IMR-90 (cell line): ENCODE results near the gene ARV1.

Experiments used
- CEBPB ChIP-seq: IDR thresholded peaks from 2 replicates; pipeline ENCODE4 v1.6.1; 2012; ENCODE audit warnings: low read depth, low read length, improper control_type of control experiment
- MAFK ChIP-seq: IDR thresholded peaks from 2 replicates; pipeline ENCODE4 v1.6.1; 2012; ENCODE audit warnings: low read depth, low read length, improper control_type of control experiment
- MXI1 ChIP-seq: IDR thresholded peaks from 2 replicates; pipeline ENCODE4 v1.6.1; 2012; ENCODE audit warnings: low read depth, mild to moderate bottlenecking, low read length, moderate library complexity, borderline replicate concordance
- NFE2L2 ChIP-seq: fragments of 150-350 bp; IDR thresholded peaks from 2 replicates; pipeline ENCODE4 v1.6.1; 2016; ENCODE audit warnings: low read depth, mild to moderate bottlenecking, low read length
- POLR2A ChIP-seq: IDR thresholded peaks from 2 replicates; pipeline ENCODE4 v1.6.1; 2012; ENCODE audit warnings: mild to moderate bottlenecking, low read depth, low read length
- RAD21 ChIP-seq: IDR thresholded peaks from 2 replicates; pipeline ENCODE4 v1.6.1; 2012; ENCODE audit warnings: low read length, improper control_type of control experiment
- RCOR1 ChIP-seq: IDR thresholded peaks from 2 replicates; pipeline ENCODE4 v1.6.1; 2012; ENCODE audit warnings: mild to moderate bottlenecking, low read length, improper control_type of control experiment; ENCODE audit not compliant: insufficient replicate concordance
- RFX5 ChIP-seq: IDR thresholded peaks from 2 replicates; pipeline ENCODE4 v1.8.0; 2012; ENCODE audit warnings: low read depth, mild to moderate bottlenecking, low read length, moderate library complexity
- SMC3 ChIP-seq: fragments of 150-350 bp; IDR thresholded peaks from 2 replicates; pipeline ENCODE4 v1.6.1; 2016; ENCODE audit warnings: low read depth, mild to moderate bottlenecking, antibody characterized with exemption, low read length, moderate library complexity
- TF ChIP-seq, protein P1 (sequence below): conservative IDR thresholded peaks from 2 replicates; pipeline ENCODE4 v1.5.1; 2012; ENCODE audit warnings: mild to moderate bottlenecking, low read depth, low read length, improper control_type of control experiment
- TF ChIP-seq, protein P2 (sequence below): fragments of 150-350 bp; IDR thresholded peaks from 2 replicates; pipeline ENCODE4 v1.6.1; 2017; ENCODE audit warnings: mild to moderate bottlenecking, antibody characterized with exemption, low read length, low read depth

DNA sequence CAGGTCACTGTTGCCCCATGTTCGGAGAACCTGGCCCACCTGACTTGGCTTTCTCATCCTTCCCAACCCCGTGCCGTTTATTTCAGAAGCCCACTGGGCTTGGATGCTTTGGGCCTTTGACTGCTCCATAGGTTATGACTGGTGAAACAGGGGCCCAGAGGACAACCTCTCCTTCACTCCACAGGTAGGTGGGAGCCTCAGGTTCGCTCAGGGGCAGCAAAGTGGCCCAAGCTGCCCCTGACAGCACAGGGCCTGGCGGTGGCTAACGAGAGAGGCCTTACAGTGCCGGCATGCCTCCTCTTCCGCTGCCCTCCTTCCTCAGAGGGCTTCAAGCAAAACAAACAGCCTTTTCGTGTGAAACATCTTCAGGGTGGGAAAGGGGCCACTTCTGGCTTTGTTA, 44.3 kb downstream of the ARV1 start:
- TF ChIP-seq, protein P1, sequence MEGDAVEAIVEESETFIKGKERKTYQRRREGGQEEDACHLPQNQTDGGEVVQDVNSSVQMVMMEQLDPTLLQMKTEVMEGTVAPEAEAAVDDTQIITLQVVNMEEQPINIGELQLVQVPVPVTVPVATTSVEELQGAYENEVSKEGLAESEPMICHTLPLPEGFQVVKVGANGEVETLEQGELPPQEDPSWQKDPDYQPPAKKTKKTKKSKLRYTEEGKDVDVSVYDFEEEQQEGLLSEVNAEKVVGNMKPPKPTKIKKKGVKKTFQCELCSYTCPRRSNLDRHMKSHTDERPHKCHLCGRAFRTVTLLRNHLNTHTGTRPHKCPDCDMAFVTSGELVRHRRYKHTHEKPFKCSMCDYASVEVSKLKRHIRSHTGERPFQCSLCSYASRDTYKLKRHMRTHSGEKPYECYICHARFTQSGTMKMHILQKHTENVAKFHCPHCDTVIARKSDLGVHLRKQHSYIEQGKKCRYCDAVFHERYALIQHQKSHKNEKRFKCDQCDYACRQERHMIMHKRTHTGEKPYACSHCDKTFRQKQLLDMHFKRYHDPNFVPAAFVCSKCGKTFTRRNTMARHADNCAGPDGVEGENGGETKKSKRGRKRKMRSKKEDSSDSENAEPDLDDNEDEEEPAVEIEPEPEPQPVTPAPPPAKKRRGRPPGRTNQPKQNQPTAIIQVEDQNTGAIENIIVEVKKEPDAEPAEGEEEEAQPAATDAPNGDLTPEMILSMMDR: no peak
- TF ChIP-seq, protein P2, sequence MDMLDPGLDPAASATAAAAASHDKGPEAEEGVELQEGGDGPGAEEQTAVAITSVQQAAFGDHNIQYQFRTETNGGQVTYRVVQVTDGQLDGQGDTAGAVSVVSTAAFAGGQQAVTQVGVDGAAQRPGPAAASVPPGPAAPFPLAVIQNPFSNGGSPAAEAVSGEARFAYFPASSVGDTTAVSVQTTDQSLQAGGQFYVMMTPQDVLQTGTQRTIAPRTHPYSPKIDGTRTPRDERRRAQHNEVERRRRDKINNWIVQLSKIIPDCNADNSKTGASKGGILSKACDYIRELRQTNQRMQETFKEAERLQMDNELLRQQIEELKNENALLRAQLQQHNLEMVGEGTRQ: no peak
- TF ChIP-seq POLR2A (no peak), SMC3 (no peak), MXI1 (no peak), RCOR1 (no peak), NFE2L2 (no peak), RAD21 (no peak), CEBPB (no peak), MAFK (no peak), RFX5 (no peak)
